22Rv1 (cell line): ENCODE data around the gene FAM47B.

ENCODE experiments used
- H3K27ac ChIP-seq: fragments of 450-650 bp; 2 replicates; pipeline ENCODE4 v1.5.1; 2017
- CTCF ChIP-seq: fragments of 450-650 bp; IDR thresholded peaks from 2 replicates; pipeline ENCODE4 v1.5.1; 2017; ENCODE audit warnings: mild to moderate bottlenecking
- ZFX ChIP-seq: fragments of 450-650 bp; IDR thresholded peaks from 2 replicates; pipeline ENCODE4 v1.6.1; 2017; ENCODE audit warnings: antibody characterized with exemption, borderline replicate concordance

The FAM47B gene

GRCh38 chrX:34942496-34942895, at the start of gene FAM47B:
FAM47B (plus strand) TSS chrX:34942796; CDS start chrX:34942832, 36 bp downstream.
- no peak for TF ChIP-seq CTCF
- TF ChIP-seq ZFX = no peak
- no peak within 1 kb of the TSS for H3K27ac ChIP-seq

- TF ChIP-seq CTCF (peak; percentile 57), ZFX (no peak)
- H3K27ac ChIP-seq = no peak overlapping the region
Measured at GRCh38 chrX:34893741-34894140, 48.9 kb upstream of the FAM47B start.

GRCh38 chrX:34900691-34901090, 41.9 kb upstream of the FAM47B start:
- no peak for TF ChIP-seq CTCF
- no peak for TF ChIP-seq ZFX
- no peak overlapping the region for H3K27ac ChIP-seq

GRCh38 chrX:34901761-34902160, 40.8 kb upstream of the FAM47B start:
- TF ChIP-seq CTCF (no peak), ZFX (no peak)
- H3K27ac ChIP-seq = no peak overlapping the region

GRCh38 chrX:34903316-34903715, 39.3 kb upstream of the FAM47B start:
- H3K27ac ChIP-seq = no peak overlapping the region
- TF ChIP-seq CTCF (no peak), ZFX (no peak)

- no peak overlapping the region for H3K27ac ChIP-seq
Measured at GRCh38 chrX:34909151-34909550, 33.4 kb upstream of the FAM47B start.

More at GRCh38 chrX:34909151-34909550, 33.4 kb upstream of the FAM47B start:
- TF ChIP-seq ZFX = no peak
- TF ChIP-seq CTCF = no peak
